Stimulated activated CD4-positive, alpha-beta T cell treated with anti-CD3 and anti-CD28 coated beads, Interleukin-1b, Interleukin-23, amount 100 ng/mL, for 1 hour (primary cell): ENCODE measurements around the gene ZBTB20.
"Not testable (repeated sequence)": the region's sequence is repeated elsewhere in the genome, so short reads cannot be mapped to it uniquely, and the experiment has no call there.

Experiments used
- DNase-seq, 2 donors: peaks; one replicate each; pipeline ENCODE4 v3.0.0-alpha.2; 2020; ENCODE audit warnings: low read depth in 2 of 2

ZBTB20 gene

GRCh38 chr3:115147329-115148141 is 447 bp upstream of the ZBTB20 start:
- DNase-seq = peak; percentile 84 to 92

GRCh38 chr3:115146032-115146417 is 1.1 kb downstream of the ZBTB20 start:
- no peak for DNase-seq

DNA sequence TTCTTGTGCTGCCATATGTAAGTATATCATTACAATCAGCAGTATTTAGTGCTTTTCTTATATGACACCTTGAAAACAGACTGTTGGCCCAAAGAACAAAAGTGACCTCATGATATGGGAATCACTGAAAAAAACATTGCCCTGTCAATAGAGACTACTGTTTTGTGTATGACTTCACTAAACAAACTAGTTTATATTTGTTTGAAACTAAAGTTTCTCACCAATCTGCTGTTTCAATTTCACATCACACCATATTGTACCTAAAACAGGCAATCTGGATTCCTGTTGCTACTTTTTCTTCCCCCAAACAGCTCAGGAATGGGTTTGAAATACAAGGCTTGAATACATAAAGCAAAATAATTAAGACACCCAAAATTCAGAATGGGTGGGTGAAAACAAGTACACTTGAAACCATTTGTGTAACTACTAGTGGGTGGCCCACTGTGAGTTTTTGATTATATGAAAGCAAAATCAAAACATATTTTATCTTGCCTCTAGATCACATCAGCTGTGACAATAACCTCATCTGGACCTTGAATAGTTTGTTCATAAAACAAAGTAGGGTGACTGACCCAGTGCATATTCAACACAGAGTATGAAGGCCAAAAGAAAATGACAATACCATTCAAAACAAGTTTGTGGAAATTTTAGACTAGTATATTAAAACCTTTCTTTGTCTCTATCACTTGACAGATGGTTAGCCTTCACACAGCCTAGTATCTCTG is 5.9 kb downstream of the ZBTB20 start:
- DNase-seq = no peak

DNA sequence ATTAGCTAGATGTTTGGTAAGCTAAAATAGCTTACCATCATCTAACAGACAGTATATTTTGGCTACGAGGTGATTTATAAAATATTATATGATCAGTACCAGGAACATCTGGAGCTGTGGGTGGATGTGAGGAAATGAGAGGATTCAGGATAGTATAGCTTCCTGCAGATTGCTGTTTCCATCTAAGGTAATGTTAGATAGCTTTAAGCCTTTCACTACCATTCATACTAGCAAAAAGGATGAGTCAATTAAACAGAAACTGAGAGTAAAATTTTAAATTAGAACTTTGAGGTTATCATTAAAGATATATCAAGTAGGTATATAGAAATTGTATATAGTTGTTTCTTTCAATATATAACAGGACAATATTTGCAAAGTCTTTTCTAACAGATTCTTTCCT is 8.0 kb downstream of the ZBTB20 start:
- no peak for DNase-seq

DNA sequence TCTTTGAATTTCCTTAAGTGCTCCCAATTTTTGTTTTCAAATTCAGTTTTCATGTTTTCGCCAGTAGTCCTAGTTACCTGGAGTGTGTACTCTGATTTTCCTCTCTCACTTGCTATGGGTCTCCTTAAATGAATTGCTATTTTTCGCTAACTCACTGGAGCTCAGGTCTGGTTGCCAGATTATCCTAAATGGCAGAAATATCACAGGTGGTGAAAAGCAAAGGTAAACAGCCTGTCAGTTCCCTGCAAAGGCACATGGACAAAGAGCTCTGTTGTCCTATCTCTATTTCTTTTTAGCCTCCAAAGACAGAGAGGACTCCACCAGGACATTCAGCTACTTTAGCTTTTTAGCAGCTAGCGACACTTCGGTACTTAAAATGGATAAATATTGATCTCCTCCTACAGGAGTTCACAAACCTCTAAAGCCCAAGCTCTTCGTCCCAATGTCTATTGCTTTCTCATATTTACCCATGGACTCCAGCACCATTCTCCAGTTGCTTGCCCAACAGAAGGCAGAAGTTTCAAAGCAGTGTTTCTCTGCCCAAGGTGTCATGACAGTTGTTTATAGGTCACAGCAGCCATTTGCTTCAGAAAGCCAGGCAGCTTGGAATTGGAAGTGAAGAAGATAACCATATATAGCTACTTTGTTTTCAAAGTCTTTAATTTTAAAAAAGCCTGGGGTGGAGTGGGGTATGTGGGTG is 12.3 kb downstream of the ZBTB20 start:
- no peak for DNase-seq

- DNase-seq = no peak
These were observed 19.9 kb downstream of the ZBTB20 start for GRCh38 chr3:115127208-115127607.

- DNase-seq = no peak
These were observed 26.5 kb downstream of the ZBTB20 start for GRCh38 chr3:115120597-115120996.

DNA sequence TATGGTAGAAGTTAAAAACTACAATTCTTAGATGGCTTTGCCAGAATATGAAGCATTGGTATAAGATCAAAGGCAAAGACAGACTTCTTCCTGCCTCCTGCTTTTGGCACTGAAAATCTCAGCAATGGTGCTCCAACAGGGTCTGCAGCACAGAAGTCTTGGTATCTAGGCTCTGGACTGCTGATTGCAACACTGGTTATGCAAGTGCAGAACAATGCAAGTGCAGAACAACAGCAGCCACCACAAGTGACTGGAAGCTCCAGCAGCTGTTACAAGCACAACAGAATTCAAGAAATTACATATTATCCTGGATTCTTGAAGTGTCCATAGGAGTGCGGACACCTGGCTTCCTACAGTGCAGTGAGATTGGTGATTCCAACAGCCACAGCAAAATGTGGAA is 33.7 kb downstream of the ZBTB20 start:
- no peak for DNase-seq

DNA sequence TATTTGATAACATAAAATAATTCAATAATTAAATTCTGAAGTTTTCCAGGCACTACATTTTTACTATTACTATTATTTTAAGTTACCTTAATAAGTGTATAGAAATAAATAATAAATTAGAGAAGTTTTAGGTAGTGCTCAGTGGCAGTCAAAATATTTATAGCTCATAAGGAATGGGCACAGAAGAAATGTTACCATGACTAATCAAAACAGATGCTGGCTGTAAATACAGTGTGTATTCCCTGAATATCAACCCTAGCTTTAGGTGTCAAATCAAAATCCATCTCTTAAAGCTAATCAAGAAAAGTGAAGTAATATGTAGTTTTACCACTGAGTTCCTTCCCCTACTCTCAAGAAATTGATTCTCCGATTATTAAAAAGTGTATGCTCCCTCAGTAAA is 35.5 kb downstream of the ZBTB20 start:
- no peak for DNase-seq

GRCh38 chr3:115110830-115111229 is 36.3 kb downstream of the ZBTB20 start:
- DNase-seq = no peak

- not testable (repeated sequence) for DNase-seq
These were observed 37.0 kb downstream of the ZBTB20 start for GRCh38 chr3:115110066-115110465.

- no peak for DNase-seq
These were observed 38.5 kb downstream of the ZBTB20 start for GRCh38 chr3:115108614-115109013.

GRCh38 chr3:115102046-115102445 is 45.0 kb downstream of the ZBTB20 start:
- no peak for DNase-seq

- no peak for DNase-seq
These were observed 46.3 kb downstream of the ZBTB20 start for GRCh38 chr3:115100806-115101205.

GRCh38 chr3:115099986-115100571 is 47.0 kb downstream of the ZBTB20 start:
- DNase-seq = no peak

DNA sequence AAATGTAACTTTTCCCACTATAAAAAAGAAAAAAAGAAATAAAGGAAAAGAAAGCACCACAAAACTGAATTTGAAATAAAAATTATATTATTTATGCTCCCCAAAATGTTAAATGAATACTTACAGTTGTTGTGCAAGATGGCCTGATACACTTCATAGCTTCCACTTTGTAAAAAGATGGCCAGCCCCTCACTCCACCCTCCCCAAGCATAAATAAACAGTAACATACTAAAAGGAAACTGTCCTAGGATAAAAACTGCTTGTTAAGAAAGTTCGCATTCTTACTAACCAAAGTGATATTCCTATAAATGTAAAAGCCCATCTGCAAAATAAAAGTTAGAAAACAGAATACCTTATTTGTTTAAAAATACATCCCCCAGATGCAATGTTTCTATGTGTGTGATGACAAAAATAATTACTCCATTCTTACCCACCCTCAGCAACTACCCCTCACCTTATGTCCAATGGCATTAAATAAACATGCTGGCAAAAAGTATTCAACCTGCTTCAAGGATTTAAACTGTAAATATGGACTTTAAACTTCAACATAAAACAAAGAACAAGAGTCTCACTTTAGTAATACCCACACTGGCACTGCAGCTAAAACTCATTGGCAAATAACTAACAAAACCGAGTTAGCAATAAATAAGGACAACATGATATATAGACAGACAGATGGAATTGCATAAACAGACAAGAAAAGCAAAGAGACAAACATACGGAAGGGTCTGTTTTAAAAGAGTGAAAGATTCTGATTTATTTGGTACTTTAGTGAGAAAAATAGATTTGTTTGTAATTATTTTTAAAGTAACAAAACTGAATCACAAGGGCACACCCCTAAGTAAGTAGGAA is 47.7 kb downstream of the ZBTB20 start:
- no peak for DNase-seq

GRCh38 chr3:115098354-115099073 is 48.6 kb downstream of the ZBTB20 start:
- no peak for DNase-seq

DNA sequence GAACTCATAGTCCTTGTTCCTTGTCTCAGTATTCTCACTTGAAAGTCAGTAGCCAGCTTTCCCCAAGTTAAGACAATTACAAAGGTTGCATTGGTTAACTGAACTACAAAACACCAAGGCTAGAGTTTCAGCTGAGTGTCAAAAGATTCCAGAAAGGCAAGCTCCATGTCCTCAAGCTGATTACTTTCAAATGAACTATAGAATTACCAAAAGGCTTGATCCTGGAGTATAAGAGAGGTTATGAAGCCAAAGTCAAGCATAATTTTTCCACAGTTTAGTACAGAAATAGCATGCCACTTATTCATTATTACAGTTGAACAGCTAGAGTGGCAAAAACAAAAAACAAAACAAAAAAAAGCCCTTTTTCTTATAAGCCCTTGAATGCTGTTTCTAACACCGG is 51.9 kb downstream of the ZBTB20 start:
- no peak for DNase-seq

GRCh38 chr3:115092220-115092791 is 54.8 kb downstream of the ZBTB20 start:
- DNase-seq = peak; percentile 21 to 33

DNA sequence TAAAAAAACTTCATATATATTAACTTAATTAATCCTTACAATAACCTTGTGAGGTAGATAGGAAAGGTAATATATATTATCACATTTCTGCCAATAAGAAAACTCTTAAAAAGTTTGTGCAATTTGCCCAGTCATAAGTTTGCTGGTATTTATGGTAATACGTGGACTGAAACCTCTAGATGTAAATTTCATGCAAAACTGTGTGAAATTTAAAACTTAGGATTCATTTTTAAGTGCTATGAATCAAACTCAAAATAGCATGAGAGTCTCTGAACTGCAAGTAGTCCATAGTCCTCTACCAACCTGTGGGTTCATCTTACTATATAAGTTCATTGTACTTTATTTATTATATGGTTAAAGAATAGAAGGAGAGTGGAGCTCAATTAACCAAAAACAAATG is 56.4 kb downstream of the ZBTB20 start:
- no peak for DNase-seq
